HG03135 (cell line): ENCODE measurements around the gene SERAC1.

Experiments used
- ATAC-seq: cut with Tn5 transposase; IDR thresholded peaks from one replicate; pipeline ENCODE4 v1.9.1; 2021; ENCODE audit warnings: mild to moderate bottlenecking, moderate library complexity; ENCODE audit not compliant: unreplicated experiment

Gene SERAC1

DNA sequence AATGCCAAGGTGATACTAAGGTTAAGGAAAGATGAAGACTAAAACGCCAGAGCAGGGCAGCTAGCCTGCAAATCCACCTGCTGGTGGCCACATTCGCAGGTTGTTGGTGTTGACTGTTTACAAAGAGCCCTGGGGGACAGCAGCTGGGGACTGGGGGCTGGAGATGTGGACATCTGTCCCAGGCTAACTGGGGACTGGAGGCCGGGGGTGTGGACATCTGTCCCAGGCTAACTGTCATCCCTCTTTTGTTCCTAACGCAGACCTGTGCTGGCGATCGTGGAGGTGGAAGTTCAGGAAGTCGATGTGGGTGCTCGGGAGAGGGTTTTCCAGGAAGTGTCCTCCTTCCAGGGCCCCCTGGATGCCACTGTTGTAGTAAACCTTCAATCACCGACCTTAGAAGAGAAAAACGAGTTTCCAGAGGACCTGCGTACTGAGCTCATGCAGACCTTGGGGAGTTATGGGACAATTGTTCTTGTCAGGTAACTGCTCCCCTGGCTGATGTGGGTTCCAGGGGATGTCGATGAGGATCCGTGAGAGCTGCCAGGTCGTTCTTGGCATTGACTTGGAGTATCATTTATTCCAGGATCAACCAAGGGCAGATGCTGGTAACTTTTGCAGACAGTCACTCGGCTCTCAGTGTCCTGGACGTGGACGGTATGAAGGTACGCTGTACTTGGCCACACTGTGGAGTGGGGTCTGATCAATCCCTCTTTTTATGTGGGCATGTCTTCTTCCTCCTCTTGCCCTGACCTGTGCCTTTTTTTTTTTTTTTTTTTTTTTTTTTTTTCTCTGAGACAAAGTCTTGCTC is 87.0 kb downstream of the SERAC1 start:
- ATAC-seq = no peak

DNA sequence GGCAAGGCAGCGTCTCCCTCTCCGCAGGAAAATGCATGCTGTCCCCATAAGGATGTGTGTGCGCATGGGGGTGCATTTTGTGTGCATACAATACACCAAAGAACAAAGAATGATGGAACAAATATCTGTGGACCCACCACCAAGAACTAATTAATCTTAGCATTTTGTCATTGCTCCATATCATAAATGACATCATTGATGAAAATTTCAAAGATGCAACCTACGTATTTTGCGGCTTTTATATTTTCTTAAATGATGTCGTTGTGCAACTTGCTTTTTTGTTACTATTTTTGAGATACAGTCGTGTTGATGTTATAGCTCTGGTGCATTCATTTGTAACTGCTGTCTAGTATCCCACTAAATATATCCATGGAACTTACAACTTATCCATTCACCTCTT is 89.7 kb downstream of the SERAC1 start:
- ATAC-seq = no peak

DNA sequence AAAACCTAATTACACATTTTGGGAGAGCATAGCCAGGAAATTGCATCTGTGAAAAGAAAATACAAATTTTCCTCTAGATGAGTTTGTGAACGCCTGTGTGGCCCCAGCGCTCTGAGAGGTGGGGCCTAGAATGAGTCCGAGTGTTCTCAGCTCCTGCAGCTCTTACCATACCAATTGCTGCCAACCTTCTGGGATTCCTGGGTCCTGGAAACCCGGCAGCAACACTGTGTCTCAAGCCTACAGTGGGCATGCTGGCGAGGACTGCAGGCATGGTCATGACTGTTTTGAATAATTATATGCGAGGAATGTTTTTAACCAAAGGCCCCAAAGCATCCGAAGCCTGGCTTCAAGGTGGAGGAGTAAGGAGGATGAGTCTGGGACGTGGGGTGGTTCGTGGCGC is 90.4 kb downstream of the SERAC1 start:
- no peak for ATAC-seq

DNA sequence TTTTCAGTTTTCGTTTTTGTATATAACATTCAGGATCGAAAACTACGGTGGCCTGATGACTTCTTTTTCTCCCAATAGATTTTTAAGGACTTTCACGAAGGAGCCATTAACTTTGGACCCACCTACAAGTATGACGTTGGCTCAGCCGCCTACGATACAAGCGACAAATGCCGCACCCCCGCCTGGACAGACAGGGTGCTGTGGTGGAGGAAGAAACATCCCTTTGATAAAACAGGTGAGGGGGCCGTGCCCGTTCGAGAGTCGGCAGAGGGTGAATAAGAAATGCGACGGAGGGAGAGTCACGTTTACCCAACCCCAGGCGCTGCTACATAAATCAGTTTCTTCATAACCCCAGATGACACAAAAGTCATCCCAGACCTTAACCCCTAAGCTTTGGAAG is 91.5 kb downstream of the SERAC1 start:
- ATAC-seq = no peak

DNA sequence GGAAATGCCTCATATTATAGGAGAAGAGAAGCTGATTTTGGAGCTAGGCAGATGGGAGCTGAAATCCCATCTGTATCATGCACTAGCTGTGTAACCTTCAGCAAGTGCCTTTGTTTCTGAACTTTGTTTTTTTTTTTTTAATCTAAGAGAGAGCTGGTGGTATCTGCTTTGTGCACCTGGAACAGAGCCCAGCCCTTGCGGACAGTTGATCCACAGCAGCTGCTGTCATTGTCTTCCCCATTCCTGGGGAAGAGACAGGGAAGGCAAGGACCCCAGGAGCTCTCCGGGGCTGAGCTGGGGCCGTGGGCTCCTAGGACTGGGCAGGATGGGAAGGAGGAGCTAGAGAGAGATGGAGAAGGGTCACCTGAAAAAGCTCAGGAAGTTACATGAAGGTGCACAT is 94.3 kb downstream of the SERAC1 start:
- no peak for ATAC-seq

DNA sequence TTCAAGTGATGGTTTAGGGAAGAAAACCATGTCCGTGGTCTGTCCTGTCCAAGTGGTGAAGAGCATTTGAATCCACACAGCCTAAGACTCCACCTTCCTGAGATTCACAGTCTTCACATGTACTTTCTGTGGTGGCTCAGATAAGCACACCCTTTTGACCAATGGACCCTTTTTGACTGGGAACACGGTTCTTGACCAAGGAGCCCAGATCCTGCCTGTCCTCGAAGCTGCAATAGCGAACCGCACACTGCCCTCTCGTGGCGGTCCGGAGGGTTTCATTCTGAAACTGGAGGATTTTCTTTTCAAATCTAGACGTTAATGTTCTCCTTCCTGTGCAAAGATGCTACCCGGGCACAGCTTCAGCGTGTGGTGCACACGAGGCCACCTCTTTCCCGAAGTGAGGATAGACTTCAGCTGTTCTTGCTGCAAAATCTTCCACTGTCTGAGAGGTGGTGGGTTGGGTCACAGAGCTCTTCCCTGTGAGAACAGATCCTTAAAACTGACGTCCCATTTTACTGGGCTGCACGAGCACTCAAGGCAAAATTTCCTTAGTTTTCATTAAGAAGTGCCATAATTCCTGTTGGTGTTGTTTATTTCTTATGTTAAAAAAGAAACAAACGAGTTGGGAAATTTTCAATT is 95.9 kb downstream of the SERAC1 start:
- no peak for ATAC-seq

DNA sequence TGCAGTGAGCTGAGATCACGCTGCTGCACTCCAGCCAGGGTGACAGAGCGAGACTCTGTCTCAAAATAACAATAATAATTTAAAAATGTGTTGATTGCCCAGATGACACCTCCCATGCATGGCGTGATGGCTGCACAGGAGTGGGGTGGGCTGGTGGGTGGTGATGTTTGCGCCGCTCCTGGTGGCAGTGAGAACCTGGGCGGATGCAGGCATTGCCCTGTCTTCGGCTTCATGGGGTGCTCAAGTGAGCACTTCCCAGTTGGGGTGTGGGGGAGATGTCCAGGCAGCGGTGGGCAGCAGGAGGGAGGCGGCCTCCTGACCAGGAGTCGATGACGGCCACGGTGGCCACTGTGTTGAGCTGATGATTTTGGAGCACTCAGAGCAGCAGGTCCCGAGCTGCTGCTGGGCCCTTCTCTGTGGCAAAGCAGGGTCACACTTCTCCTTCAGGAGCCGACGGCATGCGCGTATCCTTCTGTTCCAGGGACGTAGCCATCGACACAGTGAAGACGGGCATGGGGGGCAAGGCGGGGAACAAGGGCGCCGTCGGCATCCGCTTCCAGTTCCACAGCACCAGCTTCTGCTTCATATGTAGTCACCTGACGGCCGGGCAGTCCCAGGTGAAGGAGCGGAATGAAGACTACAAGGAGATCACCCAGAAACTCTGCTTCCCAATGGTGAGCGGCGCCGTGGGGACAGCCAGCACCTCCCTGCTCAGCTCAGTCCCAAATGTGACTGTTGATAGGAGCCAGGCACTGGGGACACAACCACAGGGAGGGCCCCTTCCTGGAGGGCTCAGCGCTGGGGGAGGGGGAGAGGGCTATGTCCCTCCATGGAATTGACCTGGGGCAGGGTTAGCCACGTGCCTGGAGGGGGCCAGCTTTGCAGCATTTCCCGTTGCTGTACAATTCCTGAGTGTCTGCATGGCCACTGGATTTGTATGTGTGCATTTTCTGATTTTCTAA is 96.7 kb downstream of the SERAC1 start:
- no peak for ATAC-seq

DNA sequence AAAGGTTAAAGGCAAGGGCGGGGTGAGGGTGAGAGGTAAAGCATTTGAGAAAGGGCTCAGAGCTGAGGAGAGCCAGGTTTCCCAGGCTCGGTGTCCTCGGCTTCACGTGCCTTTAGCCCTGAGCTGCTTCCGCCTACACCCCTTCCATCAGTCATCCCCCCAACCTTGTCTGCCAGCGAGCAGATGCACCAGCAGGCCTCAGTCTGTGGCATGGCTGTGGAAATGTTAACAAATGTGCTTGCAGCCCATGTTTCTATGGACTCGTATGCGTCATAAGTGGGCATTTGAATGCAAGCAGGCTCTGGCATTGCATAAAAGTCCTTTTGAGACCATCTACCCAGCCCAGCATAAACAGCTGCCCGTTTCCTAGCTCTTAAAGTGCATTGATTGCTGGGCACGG is 97.5 kb downstream of the SERAC1 start:
- ATAC-seq = no peak

DNA sequence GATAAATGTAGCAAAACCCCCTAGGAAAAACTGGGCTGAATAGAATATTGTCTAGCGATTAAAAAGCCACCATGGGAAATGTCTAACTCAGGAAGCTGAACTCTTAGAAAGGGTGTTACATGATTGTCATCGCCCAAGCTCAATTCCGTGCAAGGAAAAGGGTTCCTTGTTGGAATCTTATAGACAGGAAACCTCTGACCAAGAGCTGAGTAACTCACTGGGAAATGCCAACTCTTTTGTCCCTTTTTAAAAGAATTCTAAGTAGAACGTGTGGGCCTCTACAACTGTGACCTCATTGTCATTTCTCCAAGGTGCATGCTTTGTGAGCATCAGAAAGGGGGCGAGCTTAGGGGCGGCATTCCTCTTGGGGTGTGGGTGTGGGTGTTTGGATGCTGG is 98.3 kb downstream of the SERAC1 start:
- ATAC-seq = no peak

DNA sequence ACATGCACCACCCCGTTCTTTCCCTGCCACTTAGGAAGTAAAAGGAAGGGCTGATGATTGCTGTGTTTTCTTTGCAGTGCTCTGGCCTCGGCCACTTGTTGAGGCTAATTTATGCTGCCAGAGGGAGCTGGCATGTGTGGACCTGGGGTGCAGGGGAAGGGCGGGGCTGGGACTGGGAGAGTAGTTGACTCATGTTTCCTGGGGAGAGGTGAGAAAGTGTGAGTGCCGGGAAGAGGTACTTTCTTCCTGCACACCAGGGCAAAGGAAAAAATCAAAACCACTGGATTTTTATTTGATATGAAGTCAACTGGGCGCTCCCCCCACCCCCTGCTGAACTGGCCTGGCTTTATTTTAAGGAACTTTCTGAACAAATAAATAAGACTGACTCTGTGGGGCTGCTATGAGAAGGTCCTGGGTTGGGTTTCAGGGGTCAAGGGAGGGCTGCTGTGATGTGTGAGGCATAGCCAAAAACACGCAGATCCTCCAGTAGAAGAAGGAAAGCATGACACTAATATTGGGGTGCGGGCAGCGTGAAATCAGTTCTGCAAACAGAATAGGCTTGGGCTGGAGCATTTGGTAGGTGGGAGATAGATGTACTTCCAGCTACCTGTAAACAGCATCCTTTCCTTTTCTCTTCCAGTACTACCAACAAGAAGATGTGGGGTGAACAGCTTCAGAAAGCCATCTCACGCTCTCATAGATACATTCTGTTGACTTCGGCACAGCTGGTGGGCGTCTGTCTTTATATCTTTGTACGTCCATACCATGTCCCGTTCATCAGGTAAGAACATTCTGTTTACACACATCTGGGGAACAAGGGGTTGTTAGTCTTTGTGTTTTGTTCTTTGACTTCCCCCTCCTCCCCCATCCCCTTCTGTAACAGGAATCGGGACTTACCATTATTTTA is 98.9 kb downstream of the SERAC1 start:
- ATAC-seq = no peak

DNA sequence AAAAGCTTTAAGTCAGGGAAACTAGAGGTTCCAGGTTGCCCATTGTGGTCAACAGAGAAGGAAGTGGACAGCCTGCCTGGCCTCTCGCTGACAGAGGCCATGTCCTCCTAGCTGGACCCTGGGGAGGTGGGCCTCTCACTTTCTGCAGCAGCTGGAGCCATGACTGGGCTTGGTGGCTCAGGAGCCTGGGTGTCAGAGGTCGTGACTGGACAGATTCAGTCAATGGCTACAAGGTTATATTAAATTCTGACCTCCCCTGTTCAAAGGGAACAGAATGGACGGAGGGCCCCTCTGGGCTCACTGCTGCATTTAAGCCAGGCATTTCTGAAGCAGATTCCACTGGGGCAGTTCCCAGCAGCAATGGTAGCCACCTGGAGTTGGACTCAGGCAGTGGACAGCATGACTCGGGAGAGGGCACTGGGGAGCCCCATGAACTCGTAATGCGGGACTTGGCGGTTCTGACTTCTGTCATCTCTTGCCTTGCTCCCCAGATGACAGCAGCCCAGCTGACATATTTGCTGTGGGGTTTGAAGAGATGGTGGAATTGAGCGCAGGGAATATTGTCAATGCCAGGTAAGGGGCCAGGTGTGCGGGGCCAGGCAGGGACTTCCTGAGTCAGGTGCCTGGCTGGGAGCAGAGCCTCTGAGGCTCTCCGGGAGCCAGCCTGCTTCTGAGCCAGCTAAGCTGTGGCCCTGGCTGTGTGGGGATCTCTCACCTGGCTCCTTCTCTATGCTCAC is 99.7 kb downstream of the SERAC1 start:
- ATAC-seq = no peak

DNA sequence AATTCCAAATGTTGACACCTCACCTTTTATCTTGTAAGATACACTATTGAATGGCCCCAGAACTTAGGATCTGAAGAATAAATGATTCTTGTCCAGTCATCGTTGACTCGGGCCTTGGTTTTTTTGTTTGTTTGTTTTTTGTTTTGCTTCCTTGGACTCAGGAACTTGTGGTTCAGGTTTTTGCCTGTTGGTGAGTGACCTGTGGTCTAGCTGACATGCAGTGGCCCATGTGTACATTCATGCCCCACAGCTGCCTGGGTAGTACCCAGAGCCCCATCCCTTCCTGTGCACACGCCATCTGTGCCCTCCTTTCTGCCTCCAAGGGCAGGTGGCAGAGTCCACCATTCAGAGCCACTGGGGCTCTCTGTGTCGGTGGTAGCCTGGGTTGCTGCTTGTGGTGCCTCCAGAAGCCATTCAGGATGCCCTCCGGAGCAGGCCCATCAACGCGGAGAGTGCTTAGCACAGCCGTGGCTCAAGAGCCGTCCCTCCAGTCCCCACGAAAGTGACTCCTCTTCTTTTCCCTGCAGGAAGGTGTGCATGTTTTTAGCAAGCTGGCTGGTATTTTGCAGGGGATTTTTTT is 100.5 kb downstream of the SERAC1 start:
- ATAC-seq = no peak

DNA sequence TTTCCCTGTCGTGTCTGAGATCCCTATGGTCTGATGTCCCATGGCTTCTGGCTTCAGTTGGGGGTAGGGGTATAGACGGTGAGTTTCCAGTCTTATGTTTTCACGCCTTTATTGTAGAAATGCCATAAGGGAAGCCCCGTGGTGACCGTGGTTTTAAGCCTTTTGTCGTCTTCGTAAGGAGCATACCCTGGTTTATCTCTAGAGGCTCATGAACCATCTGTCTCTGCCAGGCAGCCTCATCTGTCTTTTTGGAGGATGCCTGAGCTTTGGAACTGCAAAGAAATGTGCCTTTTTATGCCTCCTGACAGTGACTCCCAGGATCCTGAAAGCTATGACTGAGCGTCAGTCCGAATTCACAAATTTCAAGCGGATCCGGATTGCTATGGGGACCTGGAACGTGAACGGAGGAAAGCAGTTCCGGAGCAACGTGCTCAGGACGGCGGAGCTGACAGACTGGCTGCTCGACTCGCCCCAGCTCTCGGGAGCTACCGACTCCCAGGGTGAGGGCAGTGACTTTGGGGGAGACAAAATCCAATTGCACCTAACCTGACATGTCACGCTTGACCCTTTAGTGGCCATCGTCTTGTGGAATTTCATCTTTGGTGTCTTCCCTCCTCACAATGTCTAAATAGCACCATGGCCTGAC is 101.8 kb downstream of the SERAC1 start:
- ATAC-seq = no peak

DNA sequence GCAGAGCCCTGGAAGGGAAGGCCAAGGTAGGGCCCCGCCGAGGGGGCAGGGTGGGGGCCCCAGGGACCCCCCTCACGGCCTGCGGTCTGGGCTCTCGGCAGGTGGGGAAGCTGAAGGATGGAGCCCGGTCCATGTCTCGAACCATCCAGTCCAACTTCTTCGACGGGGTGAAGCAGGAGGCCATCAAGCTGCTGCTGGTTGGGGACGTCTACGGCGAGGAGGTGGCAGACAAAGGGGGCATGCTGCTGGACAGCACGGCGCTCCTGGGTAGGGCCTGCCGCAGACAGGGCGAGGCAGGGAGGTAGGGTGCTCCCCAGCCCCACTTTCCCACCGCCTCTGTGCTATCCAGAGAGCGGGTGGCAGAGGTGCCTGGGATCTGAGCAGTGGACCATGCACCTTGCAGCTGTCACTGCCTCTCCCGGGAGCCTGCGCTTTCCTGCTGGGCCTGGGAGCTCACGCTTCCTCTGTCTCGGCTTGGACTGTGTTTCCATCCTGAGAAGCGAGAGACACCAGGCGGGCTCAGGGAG is 103.3 kb downstream of the SERAC1 start:
- no peak for ATAC-seq

DNA sequence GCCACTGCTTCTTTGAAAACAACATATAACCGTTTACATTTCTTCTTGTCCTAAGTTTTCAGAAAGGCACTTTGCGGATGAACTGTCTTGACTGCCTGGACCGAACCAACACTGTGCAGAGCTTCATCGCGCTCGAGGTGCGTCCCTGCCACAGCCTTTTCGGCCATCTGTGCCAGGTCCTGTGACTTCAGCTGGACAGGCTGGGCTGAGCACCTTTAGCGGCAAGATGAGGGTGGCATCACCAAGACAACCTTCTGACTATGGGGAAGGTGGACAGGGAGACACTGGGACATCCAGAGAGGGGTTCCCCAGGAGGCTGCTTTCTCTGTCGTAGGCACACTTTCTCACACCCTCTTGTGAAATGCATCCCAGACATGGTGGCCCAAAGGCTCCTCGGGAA is 104.3 kb downstream of the SERAC1 start:
- no peak for ATAC-seq

DNA sequence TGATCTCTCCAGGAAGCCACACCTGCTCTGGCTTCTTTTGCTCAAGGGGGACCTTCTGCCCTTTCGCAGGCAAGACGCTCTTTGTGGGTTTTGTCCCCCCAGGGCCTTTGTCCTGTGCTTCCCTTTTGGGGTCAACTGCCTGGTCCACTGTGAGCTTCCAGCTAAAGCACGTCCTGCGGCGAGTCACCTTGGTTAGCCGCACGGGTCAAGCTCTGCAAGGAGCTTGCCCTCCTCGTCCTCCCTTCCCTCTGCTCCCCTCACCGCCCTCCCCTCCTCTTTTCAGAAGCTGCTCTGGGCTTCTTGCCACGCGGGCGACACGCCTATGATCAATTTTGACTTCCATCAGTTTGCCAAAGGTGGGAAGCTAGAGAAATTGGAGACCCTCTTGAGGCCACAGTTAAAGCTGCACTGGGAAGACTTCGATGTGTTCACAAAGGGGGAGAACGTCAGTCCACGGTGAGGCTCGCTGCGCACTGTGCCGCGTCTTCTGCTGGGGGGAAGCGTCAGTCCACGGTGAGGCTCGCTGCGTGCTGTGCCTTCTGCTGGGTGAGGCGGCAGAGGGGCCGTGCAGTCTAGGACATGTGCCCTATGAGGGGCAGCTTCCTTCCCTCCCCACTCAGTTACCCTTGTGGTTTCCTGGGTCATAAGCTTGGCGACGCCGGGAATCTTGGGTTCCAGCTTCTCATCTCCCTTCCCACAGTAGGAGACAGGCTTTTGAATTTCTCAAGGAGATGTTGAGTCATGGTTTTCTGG is 106.2 kb downstream of the SERAC1 start:
- ATAC-seq = no peak

DNA sequence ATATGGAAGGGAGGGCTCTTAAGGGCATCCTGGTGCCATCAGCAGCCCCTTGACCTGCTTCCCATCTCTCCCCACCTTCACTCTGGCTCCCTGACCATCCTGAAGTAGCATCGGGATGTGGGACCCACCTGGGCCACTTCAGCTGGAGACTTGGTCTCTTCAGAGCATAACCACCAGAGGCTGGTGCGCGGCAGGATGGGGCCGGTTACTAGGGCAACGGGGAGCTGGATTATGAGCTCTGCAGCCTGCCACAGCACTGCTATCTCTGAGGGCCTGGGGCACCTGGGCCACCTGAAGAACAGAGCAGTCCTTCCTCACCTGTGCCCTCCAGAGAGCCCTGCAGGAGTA is 106.7 kb downstream of the SERAC1 start:
- ATAC-seq = no peak
